ENCODE results near the gene CHMP4B. TPM values are rescaled to one million over a fixed set of nuclear protein-coding genes. Genes with fewer than 3 reads are reported as not detected.
A peak's percentile ranks its signal among the peaks of the same experiment; 100 is the strongest.

Gene CHMP4B
- polyA plus RNA-seq, 3 donors: 96.0 to 119 (median 99.3) TPM

DNA sequence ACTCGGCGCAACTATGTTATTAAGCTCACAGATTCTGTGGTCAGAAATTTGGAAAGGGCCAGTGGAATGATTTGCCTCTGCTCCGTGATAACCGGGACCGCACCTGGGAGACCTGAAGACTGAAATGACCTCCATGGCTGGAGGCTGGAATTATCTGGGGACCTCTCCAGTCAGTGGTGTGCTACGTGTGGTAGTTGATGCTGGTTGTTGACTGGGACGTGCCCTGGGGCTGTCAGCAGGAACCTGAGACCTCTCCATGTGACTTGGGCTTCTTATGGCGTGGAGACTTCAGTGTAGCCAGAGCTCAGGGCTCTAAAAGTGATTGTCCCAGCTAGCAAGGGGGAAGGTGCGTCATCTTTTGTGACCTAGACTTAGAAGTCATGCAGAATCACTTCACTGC lies 50.3 kb downstream of the CHMP4B start:
- no peak for DNase-seq

DNA sequence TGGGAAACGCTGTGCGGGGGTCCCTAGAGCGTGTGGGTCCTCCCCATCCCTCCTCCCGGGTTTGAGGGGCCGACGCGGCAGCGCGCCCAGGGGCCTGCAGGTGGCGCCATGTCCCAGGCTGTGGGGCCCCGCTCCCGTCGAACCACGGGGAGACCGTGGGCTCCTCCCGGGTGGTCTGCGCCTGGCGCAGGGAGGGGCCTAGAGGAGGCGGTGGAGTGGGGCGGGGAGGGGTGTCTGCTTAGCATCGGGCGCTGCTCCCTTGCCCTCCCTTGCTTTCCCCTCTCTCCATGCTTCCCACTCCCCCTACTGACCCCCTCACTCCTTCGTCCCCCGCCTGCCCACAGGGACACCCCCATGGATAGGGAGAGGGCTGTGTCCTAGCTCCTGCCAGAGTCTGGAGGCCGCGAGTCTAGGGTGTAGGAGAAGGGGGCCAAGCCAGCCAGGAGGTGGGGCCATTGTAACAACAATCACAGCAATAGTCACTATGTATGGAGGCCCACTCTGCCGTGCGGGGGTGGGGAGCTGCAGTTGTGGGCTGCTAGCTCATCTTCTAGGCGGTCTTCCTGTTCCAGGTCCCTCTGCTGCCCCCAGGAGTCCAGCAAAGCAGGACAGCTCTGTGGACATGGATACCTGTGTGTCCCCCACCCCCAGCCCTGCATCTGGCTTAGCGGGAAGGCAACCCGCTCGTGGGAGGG lies 51.7 kb downstream of the CHMP4B start:
- peak; percentile 71 for DNase-seq

DNA sequence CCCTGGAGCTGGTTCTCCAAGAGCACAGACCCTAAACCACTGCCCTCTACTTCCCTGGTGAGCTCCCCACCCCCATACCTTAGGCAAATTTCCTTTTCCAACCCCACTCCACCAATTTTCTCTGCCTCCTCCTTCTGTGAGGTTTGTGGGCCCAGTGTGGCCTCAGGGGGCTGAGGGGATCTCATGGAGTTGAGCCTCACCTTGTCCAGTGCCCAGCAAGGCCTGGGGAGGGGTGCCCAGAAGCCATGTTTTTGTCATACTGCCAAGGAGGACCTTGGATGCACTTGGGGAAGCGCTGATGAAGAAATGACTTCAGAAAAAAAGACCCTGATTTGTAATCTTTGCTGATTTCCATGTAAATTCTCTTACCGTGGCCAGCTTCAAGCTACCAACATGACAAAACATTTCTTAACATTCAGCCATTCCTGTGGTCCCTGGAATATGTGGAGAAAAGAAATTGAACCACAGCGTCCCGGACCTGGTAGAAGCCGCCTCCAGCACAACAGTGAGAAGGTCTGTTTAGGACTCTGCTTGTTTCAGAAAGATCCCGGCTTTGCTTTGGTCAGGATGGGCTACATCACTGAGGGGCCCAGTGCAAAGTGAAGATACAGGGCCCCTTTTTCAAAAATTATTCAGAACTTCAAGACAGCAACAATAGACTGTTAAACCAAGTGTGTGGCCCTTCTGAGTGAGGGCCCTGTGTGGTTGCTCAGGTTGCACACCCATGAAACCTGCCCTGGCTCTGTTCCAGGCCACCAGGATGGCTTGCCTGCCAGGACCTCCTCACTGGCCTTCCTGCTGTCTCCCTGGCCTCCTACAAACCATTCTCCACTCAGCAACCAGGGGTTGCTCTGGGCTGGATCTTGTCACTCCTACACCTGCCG lies 52.5 kb downstream of the CHMP4B start:
- DNase-seq: no peak

DNA sequence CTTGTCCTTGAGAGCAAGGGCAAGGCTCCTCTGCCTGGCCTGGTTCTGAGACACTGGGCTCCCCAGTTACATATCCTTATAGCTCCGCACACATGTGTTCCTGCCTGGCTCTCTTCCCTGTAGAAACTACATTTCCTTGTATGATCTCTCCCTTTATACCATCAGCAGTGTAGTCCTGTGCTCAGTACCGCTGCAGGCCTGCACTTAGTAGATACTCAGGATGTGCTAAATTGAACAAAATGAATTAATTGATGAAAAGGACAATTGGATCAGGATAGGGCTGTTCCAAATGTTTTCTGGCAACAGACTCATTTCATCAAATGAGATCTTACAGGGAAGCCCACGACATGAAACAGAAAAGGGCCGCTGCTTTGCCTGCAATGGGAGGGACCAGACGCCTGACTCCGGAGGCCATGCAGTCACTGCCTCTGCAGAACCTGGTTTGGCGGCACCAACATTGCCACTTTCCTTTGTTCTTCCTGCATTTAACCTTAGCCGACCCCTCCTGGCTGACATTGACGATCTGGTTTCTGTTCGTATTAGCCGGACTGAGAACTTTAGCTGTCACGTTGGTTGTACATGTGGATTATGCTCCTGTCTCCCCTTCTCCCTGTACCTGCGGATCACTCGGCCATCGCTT lies 53.3 kb downstream of the CHMP4B start:
- DNase-seq: no peak

DNA sequence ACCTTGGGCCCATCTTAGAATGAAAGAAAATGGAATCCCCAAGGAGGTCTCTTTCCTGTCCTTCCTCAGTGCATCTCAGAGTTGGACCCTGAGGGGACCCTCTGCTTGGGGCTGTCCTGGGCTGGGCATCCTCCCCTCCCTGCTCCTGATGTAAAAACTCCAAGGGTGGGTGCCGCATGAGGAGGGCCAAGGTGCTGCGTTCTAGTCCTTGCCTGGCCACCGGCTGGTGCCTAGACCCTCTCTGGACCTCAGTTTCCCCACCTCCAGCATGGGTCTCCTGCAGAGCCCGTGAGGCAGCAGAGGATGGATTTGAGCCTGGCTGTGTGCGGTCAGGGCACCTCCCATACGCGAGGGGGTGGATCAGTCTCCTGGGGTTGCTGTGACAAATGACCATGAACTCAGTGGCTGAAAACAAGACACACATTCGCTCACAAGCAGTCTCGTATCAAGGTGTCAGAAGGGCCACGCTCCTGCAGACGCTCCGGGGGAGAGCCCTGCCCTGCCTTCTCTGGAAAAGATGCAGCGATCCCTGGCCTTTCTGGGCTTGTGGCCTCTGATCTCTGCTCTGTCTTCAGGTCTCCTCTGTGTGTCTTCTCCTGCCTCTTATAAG lies 54.7 kb downstream of the CHMP4B start:
- DNase-seq: no peak

- no peak for DNase-seq
Observed at GRCh38 chr20:33866398-33867100, 55.4 kb downstream of the CHMP4B start.

DNA sequence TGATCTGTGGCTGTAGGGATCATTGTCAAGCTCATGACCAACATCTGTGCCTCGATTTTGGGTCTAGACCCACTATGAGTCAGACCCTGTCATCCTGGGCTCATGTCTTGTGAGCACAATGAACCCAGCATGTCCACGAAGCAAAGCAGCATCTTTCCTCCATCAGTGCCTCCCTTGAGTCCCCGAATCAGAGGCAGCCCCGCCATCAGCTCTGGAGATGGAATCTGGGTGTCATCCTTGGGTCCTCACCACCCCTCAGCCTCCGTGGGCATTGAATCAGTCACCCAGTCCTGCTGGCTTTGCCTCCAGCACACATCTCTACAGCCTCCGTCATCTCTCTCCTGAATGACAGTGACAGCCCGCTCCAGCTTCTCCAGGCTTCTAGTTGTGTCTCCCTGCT lies 56.9 kb downstream of the CHMP4B start:
- DNase-seq: no peak

GRCh38 chr20:33868595-33868994 lies 57.4 kb downstream of the CHMP4B start:
- no peak for DNase-seq

DNA sequence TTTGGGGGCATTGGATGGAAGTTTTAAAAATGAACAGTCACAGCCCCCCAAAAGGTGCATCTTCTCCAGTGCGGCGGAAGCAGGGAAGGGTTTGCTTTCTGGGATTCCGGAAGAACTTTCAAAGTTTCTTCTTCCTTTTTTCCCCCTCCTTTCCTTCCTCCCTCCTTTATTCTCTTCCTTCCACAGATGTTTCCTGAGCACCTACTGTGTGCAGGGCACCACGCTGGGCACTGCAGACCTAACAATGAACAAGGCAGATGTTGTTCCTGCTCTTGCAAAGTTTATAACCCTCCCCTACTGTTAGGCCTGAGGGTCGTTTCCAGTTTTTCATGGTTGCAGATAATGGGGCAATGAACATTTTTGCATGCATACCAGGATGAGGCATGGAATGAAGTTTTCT lies 58.1 kb downstream of the CHMP4B start:
- no peak for DNase-seq

DNA sequence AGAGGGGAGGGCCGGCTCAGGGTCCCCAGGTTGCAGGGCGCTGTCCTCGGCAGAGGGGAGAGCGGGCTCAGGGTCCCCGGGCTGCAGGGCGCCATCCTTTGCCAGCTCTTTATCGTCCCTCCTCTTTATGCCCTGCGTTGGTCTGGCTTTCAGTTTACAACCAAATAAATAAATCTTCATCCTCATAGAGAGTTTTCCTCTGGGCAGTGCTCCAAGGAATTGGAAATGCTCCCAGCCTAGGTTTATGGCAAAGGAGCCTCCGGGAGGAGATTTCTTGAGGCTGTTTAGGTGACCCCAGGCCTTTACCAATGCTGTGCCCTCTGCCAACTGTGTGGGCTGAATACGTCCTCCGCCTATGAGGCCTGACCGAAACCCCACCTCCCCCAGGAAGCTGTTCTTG lies 60.2 kb downstream of the CHMP4B start:
- no peak for DNase-seq

- no peak for DNase-seq
Observed at GRCh38 chr20:33874129-33874528, 63.0 kb downstream of the CHMP4B start.

DNA sequence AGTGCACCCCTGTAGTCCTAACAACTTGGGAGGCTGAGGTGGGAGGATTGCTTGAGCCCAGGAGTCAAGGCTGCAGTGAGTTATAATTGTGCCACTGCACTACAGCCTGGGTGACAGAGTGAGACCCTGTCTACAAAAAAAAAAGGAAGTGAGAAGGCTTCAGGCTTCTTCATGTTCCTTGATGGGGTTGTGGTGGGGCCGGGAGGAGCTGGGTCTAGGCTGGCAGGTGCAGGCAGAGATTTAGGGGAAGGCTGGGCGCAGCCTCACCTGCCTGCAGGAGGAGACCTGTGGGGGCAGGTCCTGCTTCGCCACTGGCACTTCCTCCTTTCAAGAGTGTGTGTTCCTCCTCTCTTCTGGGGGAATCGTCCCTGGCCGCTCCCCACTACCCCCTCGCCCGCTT lies 63.9 kb downstream of the CHMP4B start:
- no peak for DNase-seq

GRCh38 chr20:33875534-33876026 lies 64.4 kb downstream of the CHMP4B start:
- no peak for DNase-seq

DNA sequence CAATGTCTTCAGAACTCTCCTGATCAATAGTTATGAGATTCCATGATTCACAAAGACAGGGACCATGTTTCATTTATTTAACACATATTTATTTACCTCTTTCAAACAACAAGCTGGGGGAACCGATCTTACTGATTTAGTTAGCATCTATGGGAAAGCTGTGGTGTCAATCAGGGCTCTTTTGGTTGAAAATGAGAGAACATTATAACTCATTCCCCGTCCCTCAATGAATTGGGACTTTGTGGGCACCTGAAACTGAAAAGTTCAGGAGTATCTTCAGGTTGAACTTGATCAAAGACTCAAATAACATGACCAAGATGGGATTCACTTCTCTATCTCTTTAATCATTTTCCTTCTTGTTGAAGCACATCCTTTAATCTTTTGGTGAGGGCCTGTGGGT lies 67.4 kb downstream of the CHMP4B start:
- no peak for DNase-seq

GRCh38 chr20:33880396-33880795 lies 69.2 kb downstream of the CHMP4B start:
- DNase-seq: no peak

DNA sequence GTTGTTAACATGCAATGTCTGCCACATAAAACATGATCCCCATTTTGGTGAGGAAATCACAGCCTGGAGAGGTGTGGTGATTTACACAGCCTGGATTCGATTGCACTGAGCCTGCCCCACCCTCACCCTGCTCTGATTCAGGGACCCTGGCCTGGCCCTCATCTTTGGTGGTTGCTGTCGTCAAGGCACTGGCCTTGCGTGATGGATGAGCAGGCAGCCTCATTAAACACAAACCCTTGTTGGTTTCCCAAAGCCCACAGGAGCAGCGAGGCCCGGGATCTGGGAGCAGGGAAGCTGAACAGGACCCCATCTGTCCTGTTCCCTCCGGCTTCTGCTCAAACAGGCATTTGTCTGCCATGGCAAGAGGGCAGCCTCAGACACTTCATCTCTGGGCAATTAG lies 70.8 kb downstream of the CHMP4B start:
- DNase-seq: peak; percentile 67

DNA sequence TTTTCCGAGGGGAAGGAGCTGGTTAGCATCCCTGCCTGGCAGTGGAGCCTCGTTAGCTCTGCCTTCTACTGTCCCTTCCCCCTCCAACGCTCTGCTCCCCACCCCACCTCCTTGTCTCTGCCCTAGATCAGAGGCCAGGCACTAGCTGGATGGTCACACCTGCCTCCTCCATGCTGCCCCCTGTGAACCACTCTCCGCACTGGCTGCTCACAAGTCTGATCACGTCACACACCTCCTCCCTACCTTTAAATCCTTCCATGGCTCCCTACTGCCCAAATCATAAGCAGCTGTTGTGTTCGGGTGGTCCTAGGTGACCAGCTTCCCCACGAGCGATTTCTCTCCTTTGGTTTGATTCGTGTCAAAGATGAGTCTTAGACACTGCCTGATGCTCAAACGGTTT lies 71.3 kb downstream of the CHMP4B start:
- no peak for DNase-seq

- DNase-seq: no peak
Observed at GRCh38 chr20:33883164-33883563, 72.0 kb downstream of the CHMP4B start.

DNA sequence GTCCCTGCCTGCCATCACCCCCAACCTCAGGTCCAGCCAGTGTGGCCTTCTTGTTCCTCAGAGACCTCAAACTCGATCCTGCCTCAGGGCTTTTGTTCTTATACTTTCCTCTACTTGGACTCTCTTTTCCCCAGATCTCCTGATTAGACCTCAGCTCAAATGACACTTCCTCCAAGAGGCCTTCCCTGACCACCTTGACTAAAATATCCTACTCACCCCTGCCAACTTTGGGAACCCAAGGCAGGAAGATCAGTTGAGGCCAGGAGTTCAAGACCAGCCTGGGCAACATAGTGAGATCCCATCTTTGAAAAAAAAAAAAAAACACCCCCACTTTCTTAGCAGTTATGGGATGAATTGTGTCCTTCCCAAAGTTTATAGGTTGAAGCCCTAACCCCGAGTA lies 73.5 kb downstream of the CHMP4B start:
- DNase-seq: no peak

- no peak for DNase-seq
Observed at GRCh38 chr20:33889312-33889711, 78.2 kb downstream of the CHMP4B start.

- DNase-seq: no peak
Observed at GRCh38 chr20:33890557-33890956, 79.4 kb downstream of the CHMP4B start.

DNA sequence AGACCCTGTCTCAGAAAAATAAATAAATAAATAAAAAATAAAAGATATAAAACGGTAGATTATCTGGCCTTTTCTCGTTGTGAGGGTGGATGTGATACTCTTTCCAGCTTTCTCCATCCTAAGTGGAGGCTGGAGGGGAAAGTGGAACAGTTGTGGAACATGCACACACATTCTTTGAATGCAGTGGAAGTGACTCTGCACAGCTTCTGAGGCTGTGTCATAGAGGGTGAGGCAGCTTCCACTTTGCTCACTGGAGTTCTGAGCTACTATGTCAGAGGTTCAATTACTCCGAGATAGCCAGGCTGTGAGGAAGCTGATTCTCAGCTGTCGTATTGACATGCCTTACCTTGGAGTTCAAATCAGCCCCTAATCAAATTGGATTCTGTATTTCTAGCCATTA lies 82.2 kb downstream of the CHMP4B start:
- DNase-seq: no peak
